A673 (cell line): Measurements from ENCODE around the gene RPS18. TPM values are rescaled to one million over a fixed set of nuclear protein-coding genes. Genes with fewer than 3 reads are reported as not detected.

Experiments
- BruUV-seq: library from RNA; stranded (reverse); fragments of 400-500 nt; replicated peaks from 2 replicates; lab custom pipeline; 2021; lab: Mats Ljungman, UMichigan
- CTCF ChIA-PET: fragments of 300-600 bp; sonication (Branson Sonifier 250); formaldehyde crosslinking; loops from one replicate; lab custom pipeline; 2022; ENCODE audit warnings: antibody characterized with exemption; lab: Charles Lee
- POLR2A ChIA-PET: fragments of 300-600 bp; sonication (Branson Sonifier 250); formaldehyde crosslinking; loops from one replicate; lab custom pipeline; 2022; ENCODE audit warnings: antibody characterized with exemption; ENCODE audit not compliant: low non-redundant PET; lab: Charles Lee
- DNase-seq: peaks from one replicate; pipeline ENCODE4 v3.0.0-alpha.2; 2015; ENCODE audit warnings: low spot score
- H3K27ac ChIP-seq: fragments of 200-600 bp; sonication (generic); 2 replicates; pipeline ENCODE4 v1.5.1; 2016; ENCODE audit warnings: mixed run types, low read depth, mild to moderate bottlenecking, mixed read lengths, antibody characterized with exemption, low read length; ENCODE audit not compliant: poor library complexity, severe bottlenecking
- H3K27me3 ChIP-seq: fragments of 200-600 bp; sonication (generic); replicated peaks from 2 replicates; pipeline ENCODE4 v1.6.1; 2017; ENCODE audit warnings: mixed run types, low read depth, mild to moderate bottlenecking, mixed read lengths, antibody characterized with exemption, low read length; ENCODE audit not compliant: insufficient read depth, poor library complexity
- H3K36me3 ChIP-seq: fragments of 200-600 bp; sonication (generic); 2 replicates; pipeline ENCODE4 v1.6.1; 2016; ENCODE audit warnings: mixed run types, mild to moderate bottlenecking, mixed read lengths, antibody characterized with exemption, low read length; ENCODE audit not compliant: insufficient read depth, poor library complexity, severe bottlenecking
- H3K4me1 ChIP-seq: fragments of 200-600 bp; sonication (generic); 2 replicates; pipeline ENCODE4 v1.6.1; 2017; ENCODE audit warnings: mixed run types, mild to moderate bottlenecking, mixed read lengths, antibody characterized with exemption, low read length; ENCODE audit not compliant: insufficient read depth, poor library complexity, severe bottlenecking
- H3K4me3 ChIP-seq: fragments of 200-600 bp; sonication (generic); 2 replicates; pipeline ENCODE4 v1.5.1; 2016; ENCODE audit warnings: low read depth, mixed run types, mild to moderate bottlenecking, mixed read lengths, low read length; ENCODE audit not compliant: poor library complexity, severe bottlenecking
- H3K9me3 ChIP-seq: fragments of 200-600 bp; sonication (generic); 2 replicates; pipeline ENCODE4 v1.6.1; 2016; ENCODE audit warnings: mixed run types, low read depth, mild to moderate bottlenecking, mixed read lengths, antibody characterized with exemption, low read length; ENCODE audit not compliant: poor library complexity, severe bottlenecking
- EZH2 ChIP-seq: fragments of 200-600 bp; sonication (generic); IDR thresholded peaks from 2 replicates; pipeline ENCODE4 v1.6.1; 2017; ENCODE audit warnings: borderline replicate concordance, low read depth, mild to moderate bottlenecking, mixed read lengths, antibody characterized with exemption, low read length; ENCODE audit not compliant: poor library complexity, severe bottlenecking
- intact Hi-C: fragments of 100-400 bp; cut with micrococcal nuclease; formaldehyde crosslinking; loops from one replicate; pipeline ENCODE4 v1.10.0; 2022; ENCODE audit not compliant: unreplicated experiment
- total RNA-seq: library from RNA; stranded (reverse); gene quantifications from 2 replicates; pipeline ENCODE4 v1.2.3, GENCODE V29; 2021
- TF ChIP-seq, protein P1 (sequence below): fragments of 300-800, 200-600 bp; sonication (generic); conservative IDR thresholded peaks from 2 replicates; pipeline ENCODE4 v1.5.1; 2017; ENCODE audit warnings: low read depth, mild to moderate bottlenecking, antibody characterized with exemption, low read length, moderate library complexity, mixed read lengths

RPS18 gene
- total RNA-seq, 1 experiment from 2014 or later: 1,781 TPM

DNA sequence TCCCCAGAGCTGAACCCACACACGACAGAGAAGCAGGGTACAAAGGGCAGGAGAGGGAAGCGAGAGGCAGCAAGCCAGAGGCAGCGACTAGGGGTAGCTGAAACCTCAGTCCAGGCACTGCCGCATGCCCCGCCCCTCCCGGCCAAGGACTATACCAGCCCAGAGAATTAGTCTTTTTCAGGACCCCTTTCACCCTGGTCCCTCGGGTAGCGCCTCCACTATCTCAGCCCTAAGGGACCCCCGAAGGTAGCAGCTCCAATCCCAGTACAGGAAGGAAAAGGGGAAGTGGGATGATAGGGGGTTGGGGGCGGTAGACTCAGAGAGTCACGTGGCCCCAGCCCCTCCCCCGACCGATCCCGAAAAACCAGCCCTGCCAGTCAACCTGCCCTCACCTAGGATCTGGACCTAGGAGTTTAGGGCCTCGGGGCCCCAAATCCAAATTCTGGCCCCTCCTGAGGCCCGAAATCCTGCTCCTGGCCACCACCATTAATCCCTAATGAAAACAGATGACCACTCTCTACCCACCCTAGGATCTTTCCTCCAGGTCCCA lies 25.6 kb downstream of the RPS18 start:
- peak overlapping the region; percentile 75 for H3K4me3 ChIP-seq
- ChIA-PET POLR2A (no interaction called here), CTCF (no interaction called here)
- H3K36me3 ChIP-seq: peaks cover 10% of the 10 kb centered on the region
- no TSS peak for BruUV-seq
- H3K27me3 ChIP-seq: no peaks in the 10 kb centered on the region
- TF ChIP-seq EZH2: no peak
- TF ChIP-seq, protein P1, sequence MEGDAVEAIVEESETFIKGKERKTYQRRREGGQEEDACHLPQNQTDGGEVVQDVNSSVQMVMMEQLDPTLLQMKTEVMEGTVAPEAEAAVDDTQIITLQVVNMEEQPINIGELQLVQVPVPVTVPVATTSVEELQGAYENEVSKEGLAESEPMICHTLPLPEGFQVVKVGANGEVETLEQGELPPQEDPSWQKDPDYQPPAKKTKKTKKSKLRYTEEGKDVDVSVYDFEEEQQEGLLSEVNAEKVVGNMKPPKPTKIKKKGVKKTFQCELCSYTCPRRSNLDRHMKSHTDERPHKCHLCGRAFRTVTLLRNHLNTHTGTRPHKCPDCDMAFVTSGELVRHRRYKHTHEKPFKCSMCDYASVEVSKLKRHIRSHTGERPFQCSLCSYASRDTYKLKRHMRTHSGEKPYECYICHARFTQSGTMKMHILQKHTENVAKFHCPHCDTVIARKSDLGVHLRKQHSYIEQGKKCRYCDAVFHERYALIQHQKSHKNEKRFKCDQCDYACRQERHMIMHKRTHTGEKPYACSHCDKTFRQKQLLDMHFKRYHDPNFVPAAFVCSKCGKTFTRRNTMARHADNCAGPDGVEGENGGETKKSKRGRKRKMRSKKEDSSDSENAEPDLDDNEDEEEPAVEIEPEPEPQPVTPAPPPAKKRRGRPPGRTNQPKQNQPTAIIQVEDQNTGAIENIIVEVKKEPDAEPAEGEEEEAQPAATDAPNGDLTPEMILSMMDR: no peak
- no peak for DNase-seq
- peak overlapping the region; percentile 59 for H3K27ac ChIP-seq
- H3K9me3 ChIP-seq: no peaks in the 10 kb centered on the region
- H3K4me1 ChIP-seq: peaks cover 6% of the 10 kb centered on the region
- intact Hi-C loops: loop anchor here (5.0 kb wide), 2 partner anchors 95 to 130 kb away; partner anchors contain the start of genes HSD17B8, RXRB and SLC39A7

DNA sequence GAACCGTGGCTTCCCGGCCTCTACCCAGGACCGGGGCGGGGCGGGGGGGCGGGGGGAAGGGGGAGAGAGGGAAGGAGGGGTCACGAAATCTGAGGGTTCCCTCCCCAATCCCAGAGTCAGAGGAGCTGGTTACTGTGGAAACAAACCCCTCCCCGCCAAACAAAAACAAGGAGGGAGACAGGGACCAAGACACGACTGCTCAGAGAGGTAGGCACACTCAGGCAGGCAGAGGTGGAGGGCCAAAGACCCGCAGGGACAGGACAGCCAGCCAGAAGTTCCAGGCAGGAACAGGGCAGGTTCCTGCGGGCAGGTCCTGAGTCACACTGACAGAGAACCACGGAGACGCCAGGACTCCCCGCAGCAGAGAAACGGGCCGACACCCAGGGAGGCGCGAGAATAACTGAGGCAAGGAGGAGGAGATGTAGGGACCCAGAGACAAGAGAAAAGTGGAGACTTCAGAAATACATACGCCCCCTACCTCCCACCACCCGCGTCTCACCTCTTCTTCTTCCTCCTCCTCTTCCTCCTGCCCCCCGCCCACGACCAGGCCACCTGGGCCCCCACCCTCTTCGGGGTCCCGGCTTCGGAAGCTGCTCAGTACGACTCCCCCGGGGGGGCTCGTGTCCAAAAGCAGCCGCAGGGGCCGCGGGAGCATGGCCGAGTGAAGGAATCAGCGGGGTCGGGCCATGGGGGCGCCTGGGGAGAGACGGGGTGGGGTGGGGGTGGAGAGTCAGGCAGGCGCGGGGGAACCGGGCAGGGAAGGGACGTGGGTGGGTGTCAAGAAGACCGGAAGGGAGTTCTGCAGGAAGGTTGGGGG lies 26.3 kb downstream of the RPS18 start:
- H3K36me3 ChIP-seq: peaks cover 10% of the 10 kb centered on the region
- H3K27me3 ChIP-seq: no peaks in the 10 kb centered on the region

DNA sequence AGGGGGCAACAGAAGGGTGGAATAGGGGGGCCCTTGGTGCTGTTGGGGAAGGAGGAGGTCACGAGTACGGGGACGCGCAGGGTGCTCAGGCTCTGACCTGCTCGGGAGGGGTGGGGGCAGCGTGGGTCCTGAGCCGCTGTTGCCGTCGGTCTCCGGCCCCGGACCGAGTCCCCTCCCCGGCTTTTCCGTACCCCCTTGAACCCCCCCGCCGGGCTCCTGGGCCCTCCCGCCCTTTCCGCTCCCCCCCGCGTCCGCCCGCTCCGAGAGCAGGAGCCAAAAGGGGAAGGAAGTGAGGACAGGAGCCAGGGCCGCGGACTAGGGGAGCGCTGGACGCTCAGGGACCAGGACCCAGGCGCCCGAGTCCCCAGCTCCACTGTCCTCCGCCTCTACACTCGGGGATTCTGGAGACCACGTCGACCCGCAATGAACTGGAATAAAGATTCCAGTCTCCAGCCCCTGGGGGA lies 26.9 kb downstream of the RPS18 start, which contains the start of gene RGL2:
TSS of gene RGL2 (minus strand) at position 170 of the 464 bp plus-strand sequence. CDS start 332 bp downstream, outside the sequence.
- no peaks in the 10 kb centered on the region for H3K27me3 ChIP-seq
- TF ChIP-seq, protein P1: no peak
- no peak for TF ChIP-seq EZH2
- DNase-seq: no peak
- H3K9me3 ChIP-seq: no peaks in the 10 kb centered on the region
- intact Hi-C loops: loop anchor here (1.0 to 5.0 kb wide), 3 partner anchors 15 to 128 kb away; partner anchors contain the start of genes HSD17B8, RXRB, SLC39A7 and TAPBP
- POLR2A ChIA-PET: no interaction called here
- CTCF ChIA-PET: interaction anchor here (0.6 to 1.4 kb wide), 2 partner anchors 10 to 1190 kb away, joined by 5 read pairs; partner anchors contain the start of genes PFDN6 and WDR46
- peaks cover 6% of the 10 kb centered on the region for H3K4me1 ChIP-seq
- peak within 1 kb of the TSS; percentile 92 for H3K27ac ChIP-seq
- BruUV-seq: no TSS peak
- peak within 1 kb of the TSS; percentile 75 for H3K4me3 ChIP-seq
- peaks cover 14% of the 10 kb centered on the region for H3K36me3 ChIP-seq

More for the DNA sequence above, 26.3 kb downstream of the RPS18 start:
- ChIA-PET CTCF (interaction anchor here (0.6 kb wide), 1 partner anchor 1191 kb away, joined by 5 read pairs; no protein-coding TSS in a partner anchor), POLR2A (no interaction called here)
- TF ChIP-seq EZH2: no peak
- TF ChIP-seq, protein P1: 0 out of 2 replicates have a peak, but pooled peaks have one; percentile 11
- Histone ChIP-seq H3K4me1 (peaks cover 6% of the 10 kb centered on the region), H3K4me3 (peak overlapping the region; percentile 75), H3K9me3 (no peaks in the 10 kb centered on the region), H3K27ac (peak overlapping the region; percentile 92)
- intact Hi-C loops: loop anchor here (5.0 kb wide), 2 partner anchors 96 to 129 kb away; partner anchors contain the start of genes HSD17B8, RXRB and SLC39A7
- no TSS peak for BruUV-seq
- DNase-seq: peak; percentile 89
